MM.1S (cell line): ENCODE measurements around the gene TPM1.

Experiments used
- DNase-seq: peaks from one replicate; pipeline ENCODE4 v3.0.0-alpha.2; 2015
- H2AFZ ChIP-seq: fragments of 300-600 bp; sonication (generic); 2 replicates; pipeline ENCODE4 v1.6.0; 2016; ENCODE audit warnings: antibody characterized with exemption, low read length
- H3F3A ChIP-seq: fragments of 300-600 bp; sonication (generic); 2 replicates; pipeline ENCODE4 v1.6.1; 2016; ENCODE audit warnings: mild to moderate bottlenecking, antibody characterized with exemption, low read length, moderate library complexity, mixed read lengths; ENCODE audit not compliant: insufficient read depth
- H3K27ac ChIP-seq: fragments of 300-600 bp; sonication (generic); 2 replicates; pipeline ENCODE4 v1.5.1; 2016; ENCODE audit warnings: mild to moderate bottlenecking, low read length
- H3K27me3 ChIP-seq: fragments of 300-600 bp; sonication (generic); replicated peaks from 2 replicates; pipeline ENCODE4 v1.6.0; 2016; ENCODE audit warnings: low read length; ENCODE audit not compliant: insufficient read depth
- H3K36me3 ChIP-seq: fragments of 300-600 bp; sonication (generic); replicated peaks from 2 replicates; pipeline ENCODE4 v1.6.1; 2016; ENCODE audit warnings: mild to moderate bottlenecking, low read length, mixed read lengths; ENCODE audit not compliant: insufficient read depth
- H3K4me1 ChIP-seq: fragments of 300-600 bp; sonication (generic); 2 replicates; pipeline ENCODE4 v1.6.1; 2016; ENCODE audit warnings: low read length, mixed read lengths
- H3K4me2 ChIP-seq: fragments of 300-600 bp; sonication (generic); 2 replicates; pipeline ENCODE4 v1.6.0; 2016; ENCODE audit warnings: low read depth, low read length
- H3K4me3 ChIP-seq: fragments of 300-600 bp; sonication (generic); 2 replicates; pipeline ENCODE4 v1.5.1; 2016; ENCODE audit warnings: low read length, mixed read lengths
- H3K79me2 ChIP-seq: fragments of 300-600 bp; sonication (generic); 2 replicates; pipeline ENCODE4 v1.6.1; 2016; ENCODE audit warnings: mixed run types, low read length, mixed read lengths
- H3K9ac ChIP-seq: fragments of 300-600 bp; sonication (generic); 2 replicates; pipeline ENCODE4 v1.6.1; 2016; ENCODE audit warnings: low read length, mixed read lengths
- H3K9me2 ChIP-seq: fragments of 300-600 bp; sonication (generic); replicated peaks from 2 replicates; pipeline ENCODE4 v1.6.1; 2016; ENCODE audit warnings: mild to moderate bottlenecking, low read length, mixed read lengths; ENCODE audit not compliant: insufficient read depth
- H3K9me3 ChIP-seq: fragments of 300-600 bp; sonication (generic); replicated peaks from 2 replicates; pipeline ENCODE4 v1.6.1; 2016; ENCODE audit warnings: mild to moderate bottlenecking, low read length, mixed read lengths; ENCODE audit not compliant: insufficient read depth
- H4K20me1 ChIP-seq: fragments of 300-600 bp; sonication (generic); 2 replicates; pipeline ENCODE4 v1.6.1; 2016; ENCODE audit warnings: mild to moderate bottlenecking, low read length, moderate library complexity, mixed read lengths; ENCODE audit not compliant: insufficient read depth
- CTCF ChIP-seq: fragments of 300-600 bp; sonication (generic); IDR thresholded peaks from 2 replicates; pipeline ENCODE4 v1.5.1; 2016; ENCODE audit warnings: antibody characterized with exemption, low read length, mixed read lengths
- EZH2 ChIP-seq: fragments of 300-600 bp; sonication (generic); optimal IDR thresholded peaks from 2 replicates; pipeline ENCODE3; 2017; ENCODE audit warnings: low read depth, mild to moderate bottlenecking, antibody characterized with exemption, low read length, mixed read lengths
- EZH2phosphoT487 ChIP-seq: fragments of 300-600 bp; sonication (generic); IDR thresholded peaks from 2 replicates; pipeline ENCODE4 v1.6.1; 2018; ENCODE audit warnings: antibody characterized with exemption, low read length

TPM1 gene

GRCh38 chr15:63039811-63040210, 2.7 kb upstream of the TPM1 start:
- no peaks in the 10 kb centered on the region for H3K9me2 ChIP-seq
- no peak overlapping the region for H3K27ac ChIP-seq
- H3F3A ChIP-seq: no peaks in the 10 kb centered on the region
- no peaks in the 10 kb centered on the region for H3K79me2 ChIP-seq
- H3K4me1 ChIP-seq: no peaks in the 10 kb centered on the region
- H3K36me3 ChIP-seq: no peaks in the 10 kb centered on the region
- no peaks in the 10 kb centered on the region for H4K20me1 ChIP-seq
- DNase-seq: no peak
- no peak overlapping the region for H3K4me3 ChIP-seq
- no peaks in the 10 kb centered on the region for H3K9me3 ChIP-seq
- peaks cover 40% of the 10 kb centered on the region for H3K27me3 ChIP-seq
- no peak for TF ChIP-seq EZH2
- no peak overlapping the region for H2AFZ ChIP-seq
- no peak overlapping the region for H3K4me2 ChIP-seq
- no peak overlapping the region for H3K9ac ChIP-seq

GRCh38 chr15:63040509-63040908, 2.0 kb upstream of the TPM1 start:
- no peaks in the 10 kb centered on the region for H4K20me1 ChIP-seq
- H3K4me2 ChIP-seq: no peak overlapping the region
- H3K27ac ChIP-seq: no peak overlapping the region
- no peak for TF ChIP-seq CTCF
- no peak for TF ChIP-seq EZH2
- no peak for TF ChIP-seq EZH2phosphoT487
- H3K4me3 ChIP-seq: no peak overlapping the region
- no peaks in the 10 kb centered on the region for H3K36me3 ChIP-seq
- no peaks in the 10 kb centered on the region for H3K9me3 ChIP-seq
- no peak overlapping the region for H2AFZ ChIP-seq
- no peaks in the 10 kb centered on the region for H3K79me2 ChIP-seq
- DNase-seq: no peak
- no peaks in the 10 kb centered on the region for H3F3A ChIP-seq
- H3K4me1 ChIP-seq: no peaks in the 10 kb centered on the region
- H3K9ac ChIP-seq: no peak overlapping the region
- peaks cover 47% of the 10 kb centered on the region for H3K27me3 ChIP-seq
- no peaks in the 10 kb centered on the region for H3K9me2 ChIP-seq

- H3K27ac ChIP-seq: no peak overlapping the region
Measured at GRCh38 chr15:63040954-63041353, 1.6 kb upstream of the TPM1 start.

More at GRCh38 chr15:63040954-63041353, 1.6 kb upstream of the TPM1 start:
- no peak overlapping the region for H3K4me2 ChIP-seq
- no peaks in the 10 kb centered on the region for H3K9me3 ChIP-seq
- no peaks in the 10 kb centered on the region for H3F3A ChIP-seq
- H3K4me3 ChIP-seq: no peak overlapping the region
- no peaks in the 10 kb centered on the region for H4K20me1 ChIP-seq
- DNase-seq: no peak
- no peaks in the 10 kb centered on the region for H3K79me2 ChIP-seq
- TF ChIP-seq EZH2: no peak
- no peak for TF ChIP-seq CTCF
- no peak for TF ChIP-seq EZH2phosphoT487
- no peak overlapping the region for H3K9ac ChIP-seq
- H3K9me2 ChIP-seq: no peaks in the 10 kb centered on the region
- H3K27me3 ChIP-seq: peaks cover 51% of the 10 kb centered on the region
- no peaks in the 10 kb centered on the region for H3K36me3 ChIP-seq
- H2AFZ ChIP-seq: no peak overlapping the region
- H3K4me1 ChIP-seq: no peaks in the 10 kb centered on the region
